Measurements from ENCODE around the gene TTC7B.

DNA sequence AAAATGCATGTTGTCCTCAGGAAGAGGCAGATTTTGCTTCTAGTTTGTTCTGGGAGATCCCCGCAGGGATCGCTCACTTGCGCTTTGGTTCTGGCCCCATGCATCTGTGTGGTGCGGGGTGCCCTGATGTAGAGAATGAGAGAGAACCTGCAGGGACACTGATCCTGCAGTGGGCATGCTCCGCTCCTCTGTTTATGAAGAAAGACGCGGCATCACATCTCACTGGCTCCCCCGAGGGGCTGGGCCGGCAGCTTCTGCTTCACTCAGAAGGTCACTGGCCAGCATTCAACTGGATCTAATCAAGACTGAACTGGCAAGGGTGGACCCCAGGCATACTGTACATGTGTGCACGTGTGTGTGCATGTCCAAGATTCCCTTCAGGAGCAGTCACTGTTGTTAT, 255.2 kb downstream of the TTC7B start:
- TF ChIP-seq ZNF274 (IDR thresholded peaks at IDR 0.05; ENCODE audit: low read depth, low read length) (no peak), YY1 (IDR thresholded peaks at IDR 0.05; ENCODE audit: insufficient read depth, insufficient read length) (no peak), SUZ12 (IDR thresholded peaks at IDR 0.05; ENCODE audit: extremely low read depth, insufficient read depth, insufficient read length) (no peak)

Measured in NT2/D1 (cell line).